GM23248 (cell line): ENCODE data around the gene FAM111A. TPM values are rescaled to one million over a fixed set of nuclear protein-coding genes. Genes with fewer than 3 reads are reported as not detected.

Source experiments
- DNase-seq: peaks from one replicate; pipeline ENCODE4 v3.0.0-alpha.2; 2015
- H2AFZ ChIP-seq: fragments of 200-600 bp; sonication (generic); 2 replicates; pipeline ENCODE4 v1.6.1; 2016; ENCODE audit warnings: antibody characterized with exemption
- H3F3A ChIP-seq: fragments of 200-600 bp; sonication (generic); 2 replicates; pipeline ENCODE4 v1.6.1; 2016; ENCODE audit warnings: mild to moderate bottlenecking, antibody characterized with exemption, mixed run types; ENCODE audit not compliant: insufficient read depth
- H3K27ac ChIP-seq: fragments of 200-600 bp; sonication (generic); 2 replicates; pipeline ENCODE4 v1.5.1; 2016; ENCODE audit warnings: mild to moderate bottlenecking
- H3K27me3 ChIP-seq: fragments of 200-600 bp; sonication (generic); replicated peaks from 2 replicates; pipeline ENCODE4 v1.6.1; 2016; ENCODE audit warnings: mild to moderate bottlenecking; ENCODE audit not compliant: insufficient read depth
- H3K36me3 ChIP-seq: fragments of 200-600 bp; sonication (generic); 2 replicates; pipeline ENCODE4 v1.6.1; 2016; ENCODE audit warnings: low read depth, mild to moderate bottlenecking
- H3K4me1 ChIP-seq: fragments of 200-600 bp; sonication (generic); 2 replicates; pipeline ENCODE4 v1.6.1; 2016; ENCODE audit warnings: mild to moderate bottlenecking; ENCODE audit not compliant: insufficient read depth
- H3K4me2 ChIP-seq: fragments of 200-600 bp; sonication (generic); one replicate; pipeline ENCODE4 v1.6.1; 2016; ENCODE audit warnings: mild to moderate bottlenecking; ENCODE audit not compliant: unreplicated experiment
- H3K4me3 ChIP-seq: fragments of 200-600 bp; sonication (generic); 2 replicates; pipeline ENCODE4 v1.5.1; 2016; ENCODE audit warnings: mild to moderate bottlenecking
- H3K79me2 ChIP-seq: fragments of 200-600 bp; sonication (generic); 2 replicates; pipeline ENCODE4 v1.6.1; 2016; ENCODE audit warnings: mild to moderate bottlenecking; ENCODE audit not compliant: insufficient read depth
- H3K9ac ChIP-seq: fragments of 200-600 bp; sonication (generic); 2 replicates; pipeline ENCODE4 v1.6.1; 2016; ENCODE audit warnings: mild to moderate bottlenecking
- H3K9me2 ChIP-seq: fragments of 200-600 bp; sonication (generic); 2 replicates; pipeline ENCODE4 v1.6.1; 2016; ENCODE audit warnings: mixed run types, mild to moderate bottlenecking, moderate library complexity; ENCODE audit not compliant: insufficient read depth
- H3K9me3 ChIP-seq: fragments of 200-600 bp; sonication (generic); one replicate; pipeline ENCODE4 v1.6.1; 2017; ENCODE audit warnings: low read depth
- H4K20me1 ChIP-seq: fragments of 200-600 bp; sonication (generic); 2 replicates; pipeline ENCODE4 v1.6.0; 2016; ENCODE audit not compliant: insufficient read depth
- EZH2 ChIP-seq: fragments of 200-600 bp; sonication (generic); IDR thresholded peaks from 2 replicates; pipeline ENCODE4 v1.6.1; 2018; ENCODE audit warnings: antibody characterized with exemption, mild to moderate bottlenecking; ENCODE audit not compliant: insufficient read depth, poor library complexity, severe bottlenecking
- EZH2phosphoT487 ChIP-seq: fragments of 200-600 bp; sonication (generic); IDR thresholded peaks from 2 replicates; pipeline ENCODE4 v1.6.1; 2018; ENCODE audit warnings: antibody characterized with exemption, moderate library complexity, mild to moderate bottlenecking, low read depth; ENCODE audit not compliant: insufficient read depth
- WGBS, 2 experiments: methylation state at CpG; one replicate each; pipeline ENCODE4 v1.1.6; 2015 to 2017; ENCODE audit warnings: low lambda C conversion rate in 2 of 2, low coverage in 1 of 2; ENCODE audit errors: missing lambda C conversion rate in 2 of 2; 5-methylcytosine and 5-hydroxymethylcytosine counted together
- in situ Hi-C: fragments of 300-500 bp; cut with MboI; formaldehyde crosslinking; loops from 2 replicates; pipeline ENCODE4 v1.15.0; 2020
- polyA plus RNA-seq: library from polyadenylated mRNA; unstranded; fragments of >200 nt; fragmentation: Nextera tagmentation; extraction: Ambion mirVana; gene quantifications from 2 replicates; pipeline ENCODE4 v1.2.1, GENCODE V29; 2016
- total RNA-seq: library from RNA; depleted of rRNA; stranded (reverse); fragments of >200 nt; shearing (Covaris generic); gene quantifications from 2 replicates; pipeline ENCODE4 v1.2.3, GENCODE V29; 2014

The FAM111A gene
- total and polyA plus RNA-seq, 2 experiments from 2014 or later = 31.6 to 32.3 TPM

- Histone ChIP-seq H3K9ac (no peak overlapping the region), H3K27me3 (peaks cover 8% of the 10 kb centered on the region), H3K4me2 (no peak overlapping the region), H3K36me3 (no peaks in the 10 kb centered on the region), H3K9me3 (no peaks in the 10 kb centered on the region), H3K9me2 (no peaks in the 10 kb centered on the region), H3K4me1 (no peaks in the 10 kb centered on the region), H4K20me1 (no peaks in the 10 kb centered on the region), H2AFZ (no peak overlapping the region), H3F3A (no peaks in the 10 kb centered on the region), H3K27ac (no peak overlapping the region), H3K4me3 (no peak overlapping the region), H3K79me2 (no peaks in the 10 kb centered on the region)
- in situ Hi-C loops = loop anchor here (25.0 kb wide), 1 partner anchor 492 kb away; no protein-coding TSS in a partner anchor
- no peak for TF ChIP-seq EZH2
- no peak for TF ChIP-seq EZH2phosphoT487
- WGBS, 2 experiments = 75 to 85% methylated on average over 4 of the region's 4 CpGs
- no peak for DNase-seq
Measured at GRCh38 chr11:59195586-59195985, 52.9 kb downstream of the FAM111A start.

GRCh38 chr11:59196777-59197176, 54.1 kb downstream of the FAM111A start:
- in situ Hi-C loops = loop anchor here (25.0 kb wide), 1 partner anchor 491 kb away; no protein-coding TSS in a partner anchor
- no peaks in the 10 kb centered on the region for H3K79me2 ChIP-seq
- H3K4me2 ChIP-seq = no peak overlapping the region
- H3K9me3 ChIP-seq = no peaks in the 10 kb centered on the region
- H3K9ac ChIP-seq = no peak overlapping the region
- H3K4me1 ChIP-seq = no peaks in the 10 kb centered on the region
- H3K36me3 ChIP-seq = no peaks in the 10 kb centered on the region
- H2AFZ ChIP-seq = no peak overlapping the region
- TF ChIP-seq EZH2phosphoT487 = no peak
- no peak for TF ChIP-seq EZH2
- no peak overlapping the region for H3K4me3 ChIP-seq
- no peaks in the 10 kb centered on the region for H3F3A ChIP-seq
- H4K20me1 ChIP-seq = no peaks in the 10 kb centered on the region
- no peak overlapping the region for H3K27ac ChIP-seq
- no peak for DNase-seq
- H3K9me2 ChIP-seq = no peaks in the 10 kb centered on the region
- H3K27me3 ChIP-seq = peaks cover 8% of the 10 kb centered on the region
- 73 to 79% methylated on average over 2 of the region's 2 CpGs for WGBS, 2 experiments

- TF ChIP-seq EZH2phosphoT487 (no peak), EZH2 (no peak)
- no peaks in the 10 kb centered on the region for H3F3A ChIP-seq
- no peak overlapping the region for H2AFZ ChIP-seq
- no peaks in the 10 kb centered on the region for H3K36me3 ChIP-seq
- H3K9me2 ChIP-seq = no peaks in the 10 kb centered on the region
- no peak overlapping the region for H3K4me3 ChIP-seq
- H3K27ac ChIP-seq = no peak overlapping the region
- no peaks in the 10 kb centered on the region for H4K20me1 ChIP-seq
- peak; percentile 64 for DNase-seq
- in situ Hi-C loops = loop anchor here (25.0 kb wide), 1 partner anchor 489 kb away; no protein-coding TSS in a partner anchor
- H3K4me1 ChIP-seq = no peaks in the 10 kb centered on the region
- no peaks in the 10 kb centered on the region for H3K9me3 ChIP-seq
- peaks cover 8% of the 10 kb centered on the region for H3K27me3 ChIP-seq
- 12 to 13% methylated on average over 9 of the region's 9 CpGs for WGBS, 2 experiments
- H3K9ac ChIP-seq = no peak overlapping the region
- H3K79me2 ChIP-seq = no peaks in the 10 kb centered on the region
- H3K4me2 ChIP-seq = no peak overlapping the region
Measured at GRCh38 chr11:59197991-59198390, 55.3 kb downstream of the FAM111A start.

- no peaks in the 10 kb centered on the region for H3K9me2 ChIP-seq
- H4K20me1 ChIP-seq = no peaks in the 10 kb centered on the region
- no peaks in the 10 kb centered on the region for H3F3A ChIP-seq
- no peak overlapping the region for H3K9ac ChIP-seq
- no peaks in the 10 kb centered on the region for H3K36me3 ChIP-seq
- no peak overlapping the region for H3K27ac ChIP-seq
- H2AFZ ChIP-seq = no peak overlapping the region
- TF ChIP-seq EZH2 (no peak), EZH2phosphoT487 (no peak)
- no peaks in the 10 kb centered on the region for H3K79me2 ChIP-seq
- H3K4me2 ChIP-seq = no peak overlapping the region
- in situ Hi-C loops = loop anchor here (25.0 kb wide), 1 partner anchor 489 kb away; no protein-coding TSS in a partner anchor
- H3K4me3 ChIP-seq = no peak overlapping the region
- no peaks in the 10 kb centered on the region for H3K9me3 ChIP-seq
- peaks cover 8% of the 10 kb centered on the region for H3K27me3 ChIP-seq
- 93 to 96% methylated on average over 2 of the region's 2 CpGs for WGBS, 2 experiments
- no peak for DNase-seq
- H3K4me1 ChIP-seq = no peaks in the 10 kb centered on the region
Measured at GRCh38 chr11:59198726-59199125, 56.1 kb downstream of the FAM111A start.
